HepG2 (cell line): ENCODE measurements around the gene RMND5A. TPM values are rescaled to one million over a fixed set of nuclear protein-coding genes. Genes with fewer than 3 reads are reported as not detected.

Source experiments
- CBX5 ChIP-seq: sonication (generic); formaldehyde crosslinking; IDR thresholded peaks from 2 replicates; pipeline ENCODE4 v1.4.0; 2020; ENCODE audit warnings: missing genetic modification reagents, borderline replicate concordance
- FOXO1 ChIP-seq: sonication (generic); formaldehyde crosslinking; IDR thresholded peaks from 2 replicates; pipeline ENCODE4 v1.4.0; 2020; ENCODE audit warnings: missing genetic modification reagents
- HNRNPH1 ChIP-seq: fragments of 200-400 bp; formaldehyde crosslinking; optimal IDR thresholded peaks from 2 replicates; pipeline ENCODE3; 2017; ENCODE audit warnings: mild to moderate bottlenecking, low read depth, low read length
- PRPF4 ChIP-seq: fragments of 200-400 bp; formaldehyde crosslinking; IDR thresholded peaks from 2 replicates; pipeline ENCODE4 v1.6.1; 2016; ENCODE audit warnings: low read length, low read depth; ENCODE audit not compliant: poor library complexity, severe bottlenecking
- RAD21 ChIP-seq: fragments of 450-650 bp; formaldehyde crosslinking; IDR thresholded peaks from 2 replicates; pipeline ENCODE4 v1.5.0; 2020; ENCODE audit warnings: mild to moderate bottlenecking
- SMC3 ChIP-seq: IDR thresholded peaks from 2 replicates; pipeline ENCODE4 v1.6.1; 2011; ENCODE audit warnings: low read length, improper control_type of control experiment
- SOX6 ChIP-seq, 2 experiments: fragments of 450-650 bp in 1 of 2; sonication (generic) in 1 of 2; formaldehyde crosslinking in 1 of 2; IDR thresholded peaks; 2 replicates each; pipeline versions ENCODE4 v1.4.0 to v1.6.1; 2017 to 2020; ENCODE audit warnings: antibody characterized with exemption in 1 of 2, mild to moderate bottlenecking in 1 of 2, missing genetic modification reagents in 1 of 2
- STAG1 ChIP-seq: sonication (generic); formaldehyde crosslinking; IDR thresholded peaks from 2 replicates; pipeline ENCODE4 v1.4.0; 2020; ENCODE audit warnings: missing genetic modification reagents
- THAP11 ChIP-seq: IDR thresholded peaks from 2 replicates; pipeline ENCODE4 v1.6.1; 2016; ENCODE audit warnings: missing biosample characterization, missing genetic modification reagents
- ZEB1 ChIP-seq: IDR thresholded peaks from 2 replicates; pipeline ENCODE4 v1.6.1; 2012; ENCODE audit warnings: mild to moderate bottlenecking, low read depth, inconsistent platforms; ENCODE audit not compliant: insufficient replicate concordance
- ZNF331 ChIP-seq: sonication (generic); formaldehyde crosslinking; IDR thresholded peaks from 2 replicates; pipeline ENCODE4 v1.4.0; 2020; ENCODE audit warnings: missing genetic modification reagents
- ZNF644 ChIP-seq: IDR thresholded peaks from 2 replicates; pipeline ENCODE4 v1.6.1; 2016; ENCODE audit warnings: low read depth
- ZNF792 ChIP-seq: IDR thresholded peaks from 2 replicates; pipeline ENCODE4 v1.6.1; 2016
- ZSCAN22 ChIP-seq: sonication (generic); formaldehyde crosslinking; IDR thresholded peaks from 2 replicates; pipeline ENCODE4 v1.4.0; 2020; ENCODE audit warnings: mild to moderate bottlenecking, missing genetic modification reagents
- polyA plus RNA-seq, 8 experiments: library from polyadenylated mRNA; depleted of rRNA in 3 of 8; stranded (reverse) in 7 of 8; unstranded in 1 of 8; fragments of >200 nt; fragmentation: Illumina TruSeq in 4 of 8; extraction: Trizol in 4 of 8; gene quantifications; 2 replicates each; pipeline versions ENCODE4 v1.2.1 to v1.2.3, GENCODE V29; 2011 to 2016; ENCODE audit warnings: low read depth in 4 of 8, missing spikeins in 1 of 8, mixed read lengths in 1 of 8; ENCODE audit not compliant: insufficient read depth in 1 of 8
- total RNA-seq, 5 experiments: library from RNA; depleted of rRNA; stranded (reverse); fragments of >200 nt; fragmentation: Illumina TruSeq; extraction: Trizol; gene quantifications; 2 replicates each; pipeline ENCODE4 v1.2.3, GENCODE V29; 2016; ENCODE audit warnings: low read depth in 1 of 5
- TF ChIP-seq, protein P1 (sequence below): IDR thresholded peaks from 2 replicates; pipeline ENCODE4 v1.6.1; 2016; ENCODE audit warnings: low read depth, missing genetic modification reagents, missing compliant biosample characterization
- TF ChIP-seq, protein P2 (sequence below): sonication (generic); formaldehyde crosslinking; IDR thresholded peaks from 2 replicates; pipeline ENCODE4 v1.4.0; 2020; ENCODE audit warnings: missing genetic modification reagents
- TF ChIP-seq, protein P3 (sequence below): IDR thresholded peaks from 2 replicates; pipeline ENCODE4 v1.6.1; 2016; ENCODE audit warnings: low read depth, borderline replicate concordance
- TF ChIP-seq, protein P4 (sequence below): sonication (generic); formaldehyde crosslinking; IDR thresholded peaks from 2 replicates; pipeline ENCODE4 v1.4.0; 2020; ENCODE audit warnings: missing genetic modification reagents

The RMND5A gene
- total and polyA plus RNA-seq, 2 of the 13 experiments (the other 11 are each of a cell fraction or from before 2014, with no cell fraction given), result 31.0 to 66.4 TPM

DNA sequence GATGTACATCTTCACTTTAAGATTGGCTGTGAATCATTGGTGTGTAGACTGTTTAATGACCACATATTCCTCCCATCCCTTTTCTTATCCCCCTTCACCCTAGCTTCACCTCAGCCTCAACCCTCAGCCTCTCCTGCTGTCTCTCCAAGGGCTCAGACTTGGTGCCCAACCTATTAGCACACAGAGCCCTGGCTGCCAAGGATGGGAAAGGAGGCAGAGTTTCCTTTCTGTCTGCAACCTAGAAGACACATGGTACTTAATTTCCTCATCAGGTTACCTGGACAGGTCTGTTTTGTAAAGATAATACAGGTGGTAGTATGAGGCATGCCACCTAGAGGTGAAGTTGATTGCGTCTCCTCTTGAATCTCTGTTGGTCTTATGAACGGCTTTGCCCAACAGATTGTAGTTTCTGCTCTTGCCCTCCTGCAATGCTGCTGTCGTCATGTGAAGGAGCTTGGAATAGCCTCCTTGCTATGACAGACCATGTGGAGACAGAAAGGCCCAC is 44.5 kb upstream of the RMND5A start (continued):
- TF ChIP-seq, protein P1, sequence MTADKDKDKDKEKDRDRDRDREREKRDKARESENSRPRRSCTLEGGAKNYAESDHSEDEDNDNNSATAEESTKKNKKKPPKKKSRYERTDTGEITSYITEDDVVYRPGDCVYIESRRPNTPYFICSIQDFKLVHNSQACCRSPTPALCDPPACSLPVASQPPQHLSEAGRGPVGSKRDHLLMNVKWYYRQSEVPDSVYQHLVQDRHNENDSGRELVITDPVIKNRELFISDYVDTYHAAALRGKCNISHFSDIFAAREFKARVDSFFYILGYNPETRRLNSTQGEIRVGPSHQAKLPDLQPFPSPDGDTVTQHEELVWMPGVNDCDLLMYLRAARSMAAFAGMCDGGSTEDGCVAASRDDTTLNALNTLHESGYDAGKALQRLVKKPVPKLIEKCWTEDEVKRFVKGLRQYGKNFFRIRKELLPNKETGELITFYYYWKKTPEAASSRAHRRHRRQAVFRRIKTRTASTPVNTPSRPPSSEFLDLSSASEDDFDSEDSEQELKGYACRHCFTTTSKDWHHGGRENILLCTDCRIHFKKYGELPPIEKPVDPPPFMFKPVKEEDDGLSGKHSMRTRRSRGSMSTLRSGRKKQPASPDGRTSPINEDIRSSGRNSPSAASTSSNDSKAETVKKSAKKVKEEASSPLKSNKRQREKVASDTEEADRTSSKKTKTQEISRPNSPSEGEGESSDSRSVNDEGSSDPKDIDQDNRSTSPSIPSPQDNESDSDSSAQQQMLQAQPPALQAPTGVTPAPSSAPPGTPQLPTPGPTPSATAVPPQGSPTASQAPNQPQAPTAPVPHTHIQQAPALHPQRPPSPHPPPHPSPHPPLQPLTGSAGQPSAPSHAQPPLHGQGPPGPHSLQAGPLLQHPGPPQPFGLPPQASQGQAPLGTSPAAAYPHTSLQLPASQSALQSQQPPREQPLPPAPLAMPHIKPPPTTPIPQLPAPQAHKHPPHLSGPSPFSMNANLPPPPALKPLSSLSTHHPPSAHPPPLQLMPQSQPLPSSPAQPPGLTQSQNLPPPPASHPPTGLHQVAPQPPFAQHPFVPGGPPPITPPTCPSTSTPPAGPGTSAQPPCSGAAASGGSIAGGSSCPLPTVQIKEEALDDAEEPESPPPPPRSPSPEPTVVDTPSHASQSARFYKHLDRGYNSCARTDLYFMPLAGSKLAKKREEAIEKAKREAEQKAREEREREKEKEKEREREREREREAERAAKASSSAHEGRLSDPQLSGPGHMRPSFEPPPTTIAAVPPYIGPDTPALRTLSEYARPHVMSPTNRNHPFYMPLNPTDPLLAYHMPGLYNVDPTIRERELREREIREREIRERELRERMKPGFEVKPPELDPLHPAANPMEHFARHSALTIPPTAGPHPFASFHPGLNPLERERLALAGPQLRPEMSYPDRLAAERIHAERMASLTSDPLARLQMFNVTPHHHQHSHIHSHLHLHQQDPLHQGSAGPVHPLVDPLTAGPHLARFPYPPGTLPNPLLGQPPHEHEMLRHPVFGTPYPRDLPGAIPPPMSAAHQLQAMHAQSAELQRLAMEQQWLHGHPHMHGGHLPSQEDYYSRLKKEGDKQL, result no peak
- TF ChIP-seq, protein P2, sequence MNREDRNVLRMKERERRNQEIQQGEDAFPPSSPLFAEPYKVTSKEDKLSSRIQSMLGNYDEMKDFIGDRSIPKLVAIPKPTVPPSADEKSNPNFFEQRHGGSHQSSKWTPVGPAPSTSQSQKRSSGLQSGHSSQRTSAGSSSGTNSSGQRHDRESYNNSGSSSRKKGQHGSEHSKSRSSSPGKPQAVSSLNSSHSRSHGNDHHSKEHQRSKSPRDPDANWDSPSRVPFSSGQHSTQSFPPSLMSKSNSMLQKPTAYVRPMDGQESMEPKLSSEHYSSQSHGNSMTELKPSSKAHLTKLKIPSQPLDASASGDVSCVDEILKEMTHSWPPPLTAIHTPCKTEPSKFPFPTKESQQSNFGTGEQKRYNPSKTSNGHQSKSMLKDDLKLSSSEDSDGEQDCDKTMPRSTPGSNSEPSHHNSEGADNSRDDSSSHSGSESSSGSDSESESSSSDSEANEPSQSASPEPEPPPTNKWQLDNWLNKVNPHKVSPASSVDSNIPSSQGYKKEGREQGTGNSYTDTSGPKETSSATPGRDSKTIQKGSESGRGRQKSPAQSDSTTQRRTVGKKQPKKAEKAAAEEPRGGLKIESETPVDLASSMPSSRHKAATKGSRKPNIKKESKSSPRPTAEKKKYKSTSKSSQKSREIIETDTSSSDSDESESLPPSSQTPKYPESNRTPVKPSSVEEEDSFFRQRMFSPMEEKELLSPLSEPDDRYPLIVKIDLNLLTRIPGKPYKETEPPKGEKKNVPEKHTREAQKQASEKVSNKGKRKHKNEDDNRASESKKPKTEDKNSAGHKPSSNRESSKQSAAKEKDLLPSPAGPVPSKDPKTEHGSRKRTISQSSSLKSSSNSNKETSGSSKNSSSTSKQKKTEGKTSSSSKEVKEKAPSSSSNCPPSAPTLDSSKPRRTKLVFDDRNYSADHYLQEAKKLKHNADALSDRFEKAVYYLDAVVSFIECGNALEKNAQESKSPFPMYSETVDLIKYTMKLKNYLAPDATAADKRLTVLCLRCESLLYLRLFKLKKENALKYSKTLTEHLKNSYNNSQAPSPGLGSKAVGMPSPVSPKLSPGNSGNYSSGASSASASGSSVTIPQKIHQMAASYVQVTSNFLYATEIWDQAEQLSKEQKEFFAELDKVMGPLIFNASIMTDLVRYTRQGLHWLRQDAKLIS (CRISPR knock-in tag), result no peak
- TF ChIP-seq, protein P3, sequence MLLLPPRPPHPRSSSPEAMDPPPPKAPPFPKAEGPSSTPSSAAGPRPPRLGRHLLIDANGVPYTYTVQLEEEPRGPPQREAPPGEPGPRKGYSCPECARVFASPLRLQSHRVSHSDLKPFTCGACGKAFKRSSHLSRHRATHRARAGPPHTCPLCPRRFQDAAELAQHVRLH (CRISPR knock-in tag), result peak; percentile 54; the same call in 1 of the 2 replicates
- TF ChIP-seq ZSCAN22 (CRISPR knock-in tag) (no peak), FOXO1 (CRISPR knock-in tag) (0 out of 2 replicates have a peak, but pooled peaks have one; percentile 19), SMC3 (peak; percentile 43; the same call in 1 of the 2 replicates), STAG1 (peak; percentile 79), CBX5 (0 out of 2 replicates have a peak, but pooled peaks have one; percentile 46), ZNF644 (CRISPR knock-in tag) (peak; percentile 58; the same call in 1 of the 2 replicates), THAP11 (CRISPR knock-in tag) (0 out of 2 replicates have a peak, but pooled peaks have one; percentile 20), ZEB1 (peak; percentile 90), PRPF4 (no peak), RAD21 (CRISPR knock-in tag) (peak; percentile 22; the same call in 1 of the 2 replicates), ZNF331 (CRISPR knock-in tag) (0 out of 2 replicates have a peak, but pooled peaks have one; percentile 46), SOX6 (IDR thresholded peaks at IDR 0.05) (no peak), SOX6 (CRISPR knock-in tag; IDR thresholded peaks at IDR 0.05) (0 out of 2 replicates have a peak, but pooled peaks have one; percentile 19), HNRNPH1 (no peak), ZNF792 (peak; percentile 44; the same call in 1 of the 2 replicates)
- TF ChIP-seq, protein P4, sequence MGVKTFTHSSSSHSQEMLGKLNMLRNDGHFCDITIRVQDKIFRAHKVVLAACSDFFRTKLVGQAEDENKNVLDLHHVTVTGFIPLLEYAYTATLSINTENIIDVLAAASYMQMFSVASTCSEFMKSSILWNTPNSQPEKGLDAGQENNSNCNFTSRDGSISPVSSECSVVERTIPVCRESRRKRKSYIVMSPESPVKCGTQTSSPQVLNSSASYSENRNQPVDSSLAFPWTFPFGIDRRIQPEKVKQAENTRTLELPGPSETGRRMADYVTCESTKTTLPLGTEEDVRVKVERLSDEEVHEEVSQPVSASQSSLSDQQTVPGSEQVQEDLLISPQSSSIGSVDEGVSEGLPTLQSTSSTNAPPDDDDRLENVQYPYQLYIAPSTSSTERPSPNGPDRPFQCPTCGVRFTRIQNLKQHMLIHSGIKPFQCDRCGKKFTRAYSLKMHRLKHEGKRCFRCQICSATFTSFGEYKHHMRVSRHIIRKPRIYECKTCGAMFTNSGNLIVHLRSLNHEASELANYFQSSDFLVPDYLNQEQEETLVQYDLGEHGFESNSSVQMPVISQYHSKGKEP (CRISPR knock-in tag), result 0 out of 2 replicates have a peak, but pooled peaks have one; percentile 59
